WTC11 (cell line): ENCODE measurements around the gene ZNF670. TPM values are rescaled to one million over a fixed set of nuclear protein-coding genes. Genes with fewer than 3 reads are reported as not detected.

Experiments
- ATAC-seq: fragments of 200-7000 bp; cut with Tn5 transposase; 2 replicates; pipeline ENCODE4 v1.10.0; 2021; ENCODE audit warnings: mild to moderate bottlenecking, moderate library complexity
- CTCF ChIA-PET: fragments of 300-600 bp; sonication (Branson Sonifier 250); formaldehyde crosslinking; loops from one replicate; lab custom pipeline; 2021; ENCODE audit warnings: antibody characterized with exemption; lab: Charles Lee
- POLR2A ChIA-PET: fragments of 350-600 bp; sonication (Branson Sonifier 250); formaldehyde crosslinking; loops from one replicate; lab custom pipeline; 2021; ENCODE audit warnings: antibody characterized with exemption; lab: Charles Lee
- DNase-seq: peaks from one replicate; pipeline ENCODE4 v3.0.0; 2021; ENCODE audit warnings: low spot score
- H3K27ac Mint-ChIP-seq: 2 replicates; pipeline ENCODE4 v1.8.0; 2021; ENCODE audit warnings: mixed read lengths
- H3K27me3 Mint-ChIP-seq: 2 replicates; pipeline ENCODE4 v1.8.0; 2021; ENCODE audit warnings: low read depth, mild to moderate bottlenecking, moderate library complexity, mixed read lengths
- H3K36me3 Mint-ChIP-seq: 2 replicates; pipeline ENCODE4 v1.8.0; 2021; ENCODE audit warnings: mixed read lengths
- H3K4me1 Mint-ChIP-seq: 2 replicates; pipeline ENCODE4 v1.8.0; 2022; ENCODE audit warnings: mixed read lengths
- H3K4me3 Mint-ChIP-seq: 2 replicates; pipeline ENCODE4 v1.8.0; 2021; ENCODE audit warnings: mild to moderate bottlenecking, moderate library complexity, mixed read lengths
- H3K9me3 Mint-ChIP-seq: 2 replicates; pipeline ENCODE4 v1.8.0; 2021; ENCODE audit warnings: mixed read lengths
- ATF2 ChIP-seq: sonication (generic); formaldehyde crosslinking; IDR thresholded peaks from 2 replicates; pipeline ENCODE4 v1.8.1; 2022; ENCODE audit warnings: low read depth, missing genetic modification reagents, borderline replicate concordance
- ATF3 ChIP-seq: sonication (generic); formaldehyde crosslinking; conservative IDR thresholded peaks from 2 replicates; pipeline ENCODE4 v1.8.1; 2022; ENCODE audit warnings: mild to moderate bottlenecking, missing genetic modification reagents
- CBFB ChIP-seq: sonication (generic); formaldehyde crosslinking; IDR thresholded peaks from 2 replicates; pipeline ENCODE4 v1.8.1; 2022; ENCODE audit warnings: mild to moderate bottlenecking, low read depth, missing genetic modification reagents
- GABPB1 ChIP-seq: sonication (generic); formaldehyde crosslinking; IDR thresholded peaks from 2 replicates; pipeline ENCODE4 v1.8.1; 2023; ENCODE audit warnings: mild to moderate bottlenecking, missing genetic modification reagents
- HMGA2 ChIP-seq: fragments of 250-450 bp; sonication (Bioruptor Pico); IDR thresholded peaks from 2 replicates; pipeline ENCODE4 v1.4.0; 2021; ENCODE audit warnings: mild to moderate bottlenecking, moderate library complexity
- IRF2 ChIP-seq: sonication (generic); formaldehyde crosslinking; IDR thresholded peaks from 2 replicates; pipeline ENCODE4 v1.8.0; 2022; ENCODE audit warnings: low read depth, missing genetic modification reagents, borderline replicate concordance
- NR1H2 ChIP-seq: sonication (generic); formaldehyde crosslinking; IDR thresholded peaks from 2 replicates; pipeline ENCODE4 v1.9.0; 2021; ENCODE audit warnings: mild to moderate bottlenecking, moderate library complexity, missing genetic modification reagents
- NR2C2 ChIP-seq: sonication (generic); formaldehyde crosslinking; IDR thresholded peaks from 2 replicates; pipeline ENCODE4 v1.8.0; 2022; ENCODE audit warnings: mild to moderate bottlenecking, missing genetic modification reagents
- OVOL2 ChIP-seq: fragments of 250-450 bp; sonication (Bioruptor Pico); IDR thresholded peaks from 2 replicates; pipeline ENCODE4 v1.9.0; 2021; ENCODE audit warnings: mild to moderate bottlenecking, borderline replicate concordance
- RELA ChIP-seq: sonication (generic); formaldehyde crosslinking; IDR thresholded peaks from 2 replicates; pipeline ENCODE4 v1.8.1; 2022; ENCODE audit warnings: missing genetic modification reagents, mild to moderate bottlenecking, borderline replicate concordance
- SMAD3 ChIP-seq: sonication (generic); formaldehyde crosslinking; IDR thresholded peaks from 2 replicates; pipeline ENCODE4 v1.8.0; 2022; ENCODE audit warnings: missing genetic modification reagents, mild to moderate bottlenecking, borderline replicate concordance
- SOX15 ChIP-seq: fragments of 250-450 bp; sonication (Bioruptor Pico); IDR thresholded peaks from 2 replicates; pipeline ENCODE4 v1.9.0; 2021; ENCODE audit warnings: mild to moderate bottlenecking
- ZNF396 ChIP-seq: fragments of 250-450 bp; sonication (Bioruptor Pico); IDR thresholded peaks from 2 replicates; pipeline ENCODE4 v1.8.0; 2021; ENCODE audit warnings: mild to moderate bottlenecking, moderate library complexity, borderline replicate concordance
- ZNF671 ChIP-seq: fragments of 250-450 bp; sonication (Bioruptor Pico); IDR thresholded peaks from 2 replicates; pipeline ENCODE4 v1.8.0; 2021; ENCODE audit warnings: mild to moderate bottlenecking
- total RNA-seq: library from RNA; stranded (reverse); gene quantifications from 3 replicates; pipeline ENCODE4 v1.2.3, GENCODE V29; 2021
- TF ChIP-seq, protein P1 (sequence below): sonication (generic); formaldehyde crosslinking; IDR thresholded peaks from 2 replicates; pipeline ENCODE4 v1.8.0; 2023; ENCODE audit warnings: missing genetic modification reagents
- TF ChIP-seq, protein P2 (sequence below): sonication (generic); formaldehyde crosslinking; IDR thresholded peaks from 2 replicates; pipeline ENCODE4 v1.8.0; 2022; ENCODE audit warnings: mild to moderate bottlenecking, missing genetic modification reagents
- TF ChIP-seq, protein P3 (sequence below): fragments of 250-450 bp; sonication (Bioruptor Pico); IDR thresholded peaks from 2 replicates; pipeline ENCODE4 v1.9.0; 2021; ENCODE audit warnings: mild to moderate bottlenecking
- TF ChIP-seq, protein P4 (sequence below): sonication (generic); formaldehyde crosslinking; IDR thresholded peaks from 2 replicates; pipeline ENCODE4 v1.8.0; 2023; ENCODE audit warnings: mild to moderate bottlenecking, missing genetic modification reagents

Gene ZNF670
- total RNA-seq, 1 experiment from 2014 or later = 11.1 TPM

GRCh38 chr1:247113094-247113497, 34.5 kb upstream of the ZNF670 start (continued):
- TF ChIP-seq NR2C2 (CRISPR knock-in tag) (no peak), ZNF671 (CRISPR knock-in tag) (no peak), ATF2 (CRISPR knock-in tag) (no peak), CBFB (CRISPR knock-in tag) (no peak), NR1H2 (CRISPR knock-in tag) (no peak)
- TF ChIP-seq, protein P1, sequence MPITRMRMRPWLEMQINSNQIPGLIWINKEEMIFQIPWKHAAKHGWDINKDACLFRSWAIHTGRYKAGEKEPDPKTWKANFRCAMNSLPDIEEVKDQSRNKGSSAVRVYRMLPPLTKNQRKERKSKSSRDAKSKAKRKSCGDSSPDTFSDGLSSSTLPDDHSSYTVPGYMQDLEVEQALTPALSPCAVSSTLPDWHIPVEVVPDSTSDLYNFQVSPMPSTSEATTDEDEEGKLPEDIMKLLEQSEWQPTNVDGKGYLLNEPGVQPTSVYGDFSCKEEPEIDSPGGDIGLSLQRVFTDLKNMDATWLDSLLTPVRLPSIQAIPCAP = no peak

GRCh38 chr1:247112479-247112781, 33.8 kb upstream of the ZNF670 start:
- peaks cover 12% of the 10 kb centered on the region for H3K4me1 Mint-ChIP-seq
- TF ChIP-seq IRF2 (CRISPR knock-in tag) (no peak), RELA (CRISPR knock-in tag) (no peak), OVOL2 (CRISPR knock-in tag) (no peak), NR1H2 (CRISPR knock-in tag) (no peak), ATF3 (CRISPR knock-in tag) (no peak), SMAD3 (CRISPR knock-in tag) (no peak), ZNF396 (CRISPR knock-in tag) (no peak), GABPB1 (CRISPR knock-in tag) (no peak; the same call in 1 of the 2 replicates), HMGA2 (CRISPR knock-in tag) (no peak), ZNF671 (CRISPR knock-in tag) (no peak), SOX15 (CRISPR knock-in tag) (no peak)
- TF ChIP-seq, protein P2, sequence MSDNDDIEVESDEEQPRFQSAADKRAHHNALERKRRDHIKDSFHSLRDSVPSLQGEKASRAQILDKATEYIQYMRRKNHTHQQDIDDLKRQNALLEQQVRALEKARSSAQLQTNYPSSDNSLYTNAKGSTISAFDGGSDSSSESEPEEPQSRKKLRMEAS (CRISPR knock-in tag) = no peak
- TF ChIP-seq, protein P3, sequence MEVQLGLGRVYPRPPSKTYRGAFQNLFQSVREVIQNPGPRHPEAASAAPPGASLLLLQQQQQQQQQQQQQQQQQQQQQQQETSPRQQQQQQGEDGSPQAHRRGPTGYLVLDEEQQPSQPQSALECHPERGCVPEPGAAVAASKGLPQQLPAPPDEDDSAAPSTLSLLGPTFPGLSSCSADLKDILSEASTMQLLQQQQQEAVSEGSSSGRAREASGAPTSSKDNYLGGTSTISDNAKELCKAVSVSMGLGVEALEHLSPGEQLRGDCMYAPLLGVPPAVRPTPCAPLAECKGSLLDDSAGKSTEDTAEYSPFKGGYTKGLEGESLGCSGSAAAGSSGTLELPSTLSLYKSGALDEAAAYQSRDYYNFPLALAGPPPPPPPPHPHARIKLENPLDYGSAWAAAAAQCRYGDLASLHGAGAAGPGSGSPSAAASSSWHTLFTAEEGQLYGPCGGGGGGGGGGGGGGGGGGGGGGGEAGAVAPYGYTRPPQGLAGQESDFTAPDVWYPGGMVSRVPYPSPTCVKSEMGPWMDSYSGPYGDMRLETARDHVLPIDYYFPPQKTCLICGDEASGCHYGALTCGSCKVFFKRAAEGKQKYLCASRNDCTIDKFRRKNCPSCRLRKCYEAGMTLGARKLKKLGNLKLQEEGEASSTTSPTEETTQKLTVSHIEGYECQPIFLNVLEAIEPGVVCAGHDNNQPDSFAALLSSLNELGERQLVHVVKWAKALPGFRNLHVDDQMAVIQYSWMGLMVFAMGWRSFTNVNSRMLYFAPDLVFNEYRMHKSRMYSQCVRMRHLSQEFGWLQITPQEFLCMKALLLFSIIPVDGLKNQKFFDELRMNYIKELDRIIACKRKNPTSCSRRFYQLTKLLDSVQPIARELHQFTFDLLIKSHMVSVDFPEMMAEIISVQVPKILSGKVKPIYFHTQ (CRISPR knock-in tag) = no peak
- TF ChIP-seq, protein P4, sequence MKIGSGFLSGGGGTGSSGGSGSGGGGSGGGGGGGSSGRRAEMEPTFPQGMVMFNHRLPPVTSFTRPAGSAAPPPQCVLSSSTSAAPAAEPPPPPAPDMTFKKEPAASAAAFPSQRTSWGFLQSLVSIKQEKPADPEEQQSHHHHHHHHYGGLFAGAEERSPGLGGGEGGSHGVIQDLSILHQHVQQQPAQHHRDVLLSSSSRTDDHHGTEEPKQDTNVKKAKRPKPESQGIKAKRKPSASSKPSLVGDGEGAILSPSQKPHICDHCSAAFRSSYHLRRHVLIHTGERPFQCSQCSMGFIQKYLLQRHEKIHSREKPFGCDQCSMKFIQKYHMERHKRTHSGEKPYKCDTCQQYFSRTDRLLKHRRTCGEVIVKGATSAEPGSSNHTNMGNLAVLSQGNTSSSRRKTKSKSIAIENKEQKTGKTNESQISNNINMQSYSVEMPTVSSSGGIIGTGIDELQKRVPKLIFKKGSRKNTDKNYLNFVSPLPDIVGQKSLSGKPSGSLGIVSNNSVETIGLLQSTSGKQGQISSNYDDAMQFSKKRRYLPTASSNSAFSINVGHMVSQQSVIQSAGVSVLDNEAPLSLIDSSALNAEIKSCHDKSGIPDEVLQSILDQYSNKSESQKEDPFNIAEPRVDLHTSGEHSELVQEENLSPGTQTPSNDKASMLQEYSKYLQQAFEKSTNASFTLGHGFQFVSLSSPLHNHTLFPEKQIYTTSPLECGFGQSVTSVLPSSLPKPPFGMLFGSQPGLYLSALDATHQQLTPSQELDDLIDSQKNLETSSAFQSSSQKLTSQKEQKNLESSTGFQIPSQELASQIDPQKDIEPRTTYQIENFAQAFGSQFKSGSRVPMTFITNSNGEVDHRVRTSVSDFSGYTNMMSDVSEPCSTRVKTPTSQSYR (CRISPR knock-in tag) = no peak
- TF ChIP-seq, all 79 proteins: peak for 0
- Mint-ChIP-seq H3K36me3 (no peaks in the 10 kb centered on the region), H3K9me3 (no peaks in the 10 kb centered on the region), H3K27ac (no peak overlapping the region), H3K4me3 (peak overlapping the region; percentile 57), H3K27me3 (peaks cover 54% of the 10 kb centered on the region)
- ChIA-PET CTCF (interaction anchor here (1.5 kb wide), 1 partner anchor 34 kb away, joined by 6 read pairs; no protein-coding TSS in a partner anchor), POLR2A (no interaction called here)
- ATAC-seq = no peak; the same call in 1 of the 2 replicates
- DNase-seq = no peak
